Activated B cell treated with CpG ODN at 0.5 μM for 24 hours (primary cell): ENCODE data around the gene MYPN. TPM values are rescaled to one million over a fixed set of nuclear protein-coding genes. Genes with fewer than 3 reads are reported as not detected.
"Not testable (repeated sequence)": the region's sequence is repeated elsewhere in the genome, so short reads cannot be mapped to it uniquely, and the experiment has no call there.

Experiments used
- ATAC-seq: fragments of 200-7000 bp; cut with Tn5 transposase; one replicate; pipeline ENCODE4 v1.10.0; 2021; ENCODE audit warnings: low read depth, mild to moderate bottlenecking, moderate library complexity
- CTCF ChIA-PET: fragments of 350-600 bp; sonication (Branson Sonifier 250); formaldehyde crosslinking; loops from one replicate; lab custom pipeline; 2021; ENCODE audit warnings: antibody characterized with exemption; lab: Charles Lee
- POLR2A ChIA-PET: fragments of 350-600 bp; sonication (Branson Sonifier 250); formaldehyde crosslinking; loops from one replicate; lab custom pipeline; 2021; ENCODE audit warnings: antibody characterized with exemption; lab: Charles Lee
- DNase-seq: peaks from one replicate; pipeline ENCODE4 v3.0.0; 2022
- H3K27ac Mint-ChIP-seq: one replicate; pipeline ENCODE4 v1.8.0; 2020; ENCODE audit warnings: mixed read lengths
- H3K27me3 Mint-ChIP-seq: one replicate; pipeline ENCODE4 v1.8.0; 2021; ENCODE audit warnings: mixed read lengths
- H3K36me3 Mint-ChIP-seq: one replicate; pipeline ENCODE4 v1.8.0; 2021; ENCODE audit warnings: low read depth, mixed read lengths
- H3K4me1 Mint-ChIP-seq: one replicate; pipeline ENCODE4 v1.8.0; 2021; ENCODE audit warnings: mixed read lengths
- H3K4me3 Mint-ChIP-seq: one replicate; pipeline ENCODE4 v1.8.0; 2020; ENCODE audit warnings: mild to moderate bottlenecking, mixed read lengths
- H3K9me3 Mint-ChIP-seq: one replicate; pipeline ENCODE4 v1.8.0; 2020; ENCODE audit warnings: mixed read lengths
- intact Hi-C: fragments of 100-400 bp; cut with micrococcal nuclease; formaldehyde crosslinking; loops from one replicate; pipeline ENCODE4 v1.15.1; 2024
- total RNA-seq: library from RNA; stranded (reverse); gene quantifications from 2 replicates; pipeline ENCODE4 v1.2.3, GENCODE V29; 2022
- TF ChIP-seq, protein P1 (sequence below): fragments of 200-600 bp; IDR thresholded peaks from one replicate; pipeline ENCODE4 v1.8.0; 2022; ENCODE audit warnings: antibody characterized with exemption, mild to moderate bottlenecking

MYPN gene
- total RNA-seq, 1 donor from 2014 or later = not detected

- peaks cover 44% of the 10 kb centered on the region for H3K4me1 Mint-ChIP-seq
- ChIA-PET POLR2A (interaction anchor here (0.7 to 1.3 kb wide), 5 partner anchors 8 to 258 kb away, joined by 3 to 12 read pairs (median 4); partner anchors contain the start of gene HNRNPH3), CTCF (no interaction called here)
- no peak for DNase-seq
- H3K9me3 Mint-ChIP-seq = no peaks in the 10 kb centered on the region
- H3K27ac Mint-ChIP-seq = peak overlapping the region; percentile 97
- intact Hi-C loops = loop anchor here (1.0 to 5.0 kb wide), 9 partner anchors 25 to 883 kb away; partner anchors contain the start of genes DDX21, DDX50, HNRNPH3 and PBLD
- H3K4me3 Mint-ChIP-seq = peak overlapping the region; percentile 97
- ATAC-seq = no peak
- H3K36me3 Mint-ChIP-seq = peaks cover 34% of the 10 kb centered on the region
- TF ChIP-seq, protein P1, sequence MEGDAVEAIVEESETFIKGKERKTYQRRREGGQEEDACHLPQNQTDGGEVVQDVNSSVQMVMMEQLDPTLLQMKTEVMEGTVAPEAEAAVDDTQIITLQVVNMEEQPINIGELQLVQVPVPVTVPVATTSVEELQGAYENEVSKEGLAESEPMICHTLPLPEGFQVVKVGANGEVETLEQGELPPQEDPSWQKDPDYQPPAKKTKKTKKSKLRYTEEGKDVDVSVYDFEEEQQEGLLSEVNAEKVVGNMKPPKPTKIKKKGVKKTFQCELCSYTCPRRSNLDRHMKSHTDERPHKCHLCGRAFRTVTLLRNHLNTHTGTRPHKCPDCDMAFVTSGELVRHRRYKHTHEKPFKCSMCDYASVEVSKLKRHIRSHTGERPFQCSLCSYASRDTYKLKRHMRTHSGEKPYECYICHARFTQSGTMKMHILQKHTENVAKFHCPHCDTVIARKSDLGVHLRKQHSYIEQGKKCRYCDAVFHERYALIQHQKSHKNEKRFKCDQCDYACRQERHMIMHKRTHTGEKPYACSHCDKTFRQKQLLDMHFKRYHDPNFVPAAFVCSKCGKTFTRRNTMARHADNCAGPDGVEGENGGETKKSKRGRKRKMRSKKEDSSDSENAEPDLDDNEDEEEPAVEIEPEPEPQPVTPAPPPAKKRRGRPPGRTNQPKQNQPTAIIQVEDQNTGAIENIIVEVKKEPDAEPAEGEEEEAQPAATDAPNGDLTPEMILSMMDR = no peak
- no peaks in the 10 kb centered on the region for H3K27me3 Mint-ChIP-seq
Observed at GRCh38 chr10:68074031-68074774, 35.1 kb upstream of the MYPN start.

DNA sequence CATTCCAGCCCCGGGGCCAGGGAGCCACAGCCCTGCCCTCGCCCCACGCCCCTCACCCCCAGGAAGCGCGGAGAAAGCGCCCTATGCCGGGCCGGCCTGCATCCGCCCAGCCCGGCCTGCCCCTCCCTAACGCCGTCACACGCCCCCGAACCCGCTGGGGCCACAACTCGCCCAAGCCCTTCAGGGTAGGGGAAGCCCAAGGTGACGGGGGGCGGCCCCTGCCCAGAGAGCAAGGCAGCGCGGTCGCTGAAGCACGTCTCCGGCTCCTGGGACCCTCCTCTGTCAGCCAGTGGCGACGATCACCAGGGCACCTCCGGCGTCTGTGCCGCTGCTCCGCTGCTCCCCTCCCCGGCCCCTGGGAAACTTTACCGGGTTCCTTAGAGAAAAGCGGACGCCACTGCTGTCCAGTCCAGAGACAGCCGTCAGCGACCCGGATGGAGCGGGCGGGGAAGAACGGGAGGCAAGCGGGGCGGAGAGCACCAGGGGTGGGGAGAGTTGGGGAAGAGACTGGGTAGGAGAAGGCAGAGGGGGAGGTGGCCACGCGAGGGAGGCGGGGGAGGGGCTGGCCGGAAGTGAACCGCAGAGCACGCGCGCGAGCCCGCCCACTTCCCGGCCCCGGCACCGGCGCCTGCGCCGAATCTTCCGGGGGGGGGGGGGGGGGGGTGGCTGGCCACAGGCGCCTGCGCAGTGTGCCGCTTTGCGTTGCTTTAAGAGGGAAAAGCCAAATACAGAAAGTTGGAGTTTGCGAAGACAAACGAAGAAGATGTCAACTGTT lies 34.3 kb upstream of the MYPN start, which contains the start of gene HERC4:
HERC4 (minus strand) TSS at position 509 of the 775 bp plus-strand sequence. CDS start 2,175 bp downstream, outside the sequence.
- intact Hi-C loops = loop anchor here (1.0 to 5.0 kb wide), 14 partner anchors 26 to 882 kb away; partner anchors contain the start of genes CCAR1, DDX21, DDX50 and HNRNPH3
- Mint-ChIP-seq H3K9me3 (no peaks in the 10 kb centered on the region), H3K4me1 (peaks cover 39% of the 10 kb centered on the region), H3K36me3 (peaks cover 28% of the 10 kb centered on the region), H3K27me3 (no peaks in the 10 kb centered on the region), H3K27ac (peak within 1 kb of the TSS; percentile 97), H3K4me3 (peak within 1 kb of the TSS; percentile 97)
- ATAC-seq (peak; percentile 92), DNase-seq (peak; percentile 91)
- TF ChIP-seq, protein P1 = no peak
- CTCF ChIA-PET = no interaction called here
- POLR2A ChIA-PET = interaction anchor here (0.6 to 1.3 kb wide), 14 partner anchors 9 to 646 kb away, joined by 3 to 17 read pairs (median 6); partner anchors contain the start of genes CCAR1 and HNRNPH3

DNA sequence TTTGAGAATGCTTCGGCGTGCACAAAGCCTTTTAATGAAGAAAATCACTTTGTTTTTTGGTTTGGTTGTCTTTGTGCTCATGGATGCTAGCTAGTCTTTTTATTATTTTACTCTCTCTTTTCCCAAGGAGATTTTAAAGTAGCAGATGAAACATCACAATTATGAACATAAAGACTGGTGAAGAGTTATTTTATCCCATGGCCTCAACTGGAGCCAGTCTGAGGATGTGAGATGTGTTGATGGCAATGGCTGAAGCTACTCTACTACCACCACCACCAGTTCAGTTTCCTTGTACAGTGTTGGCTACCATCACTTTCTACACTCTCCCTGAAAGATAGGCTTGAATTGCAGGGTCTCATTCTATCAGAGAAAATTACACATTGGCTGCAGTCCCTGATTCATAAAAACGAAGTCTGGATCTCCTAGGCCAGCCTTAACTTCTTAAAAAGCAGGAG lies 33.7 kb upstream of the MYPN start:
- Mint-ChIP-seq H3K27me3 (no peaks in the 10 kb centered on the region), H3K4me3 (peak overlapping the region; percentile 97), H3K4me1 (peaks cover 38% of the 10 kb centered on the region), H3K9me3 (no peaks in the 10 kb centered on the region), H3K27ac (peak overlapping the region; percentile 97), H3K36me3 (peaks cover 27% of the 10 kb centered on the region)
- intact Hi-C loops = loop anchor here (1.0 to 5.0 kb wide), 10 partner anchors 27 to 881 kb away; partner anchors contain the start of genes CCAR1, DDX21, DDX50 and RUFY2
- CTCF ChIA-PET = no interaction called here
- POLR2A ChIA-PET = interaction anchor here (0.5 to 1.2 kb wide), 10 partner anchors 9 to 646 kb away, joined by 3 to 17 read pairs (median 6); partner anchors contain the start of genes CCAR1 and HNRNPH3
- no peak for ATAC-seq
- DNase-seq = no peak
- TF ChIP-seq, protein P1 = no peak

- ATAC-seq, H3K27me3 Mint-ChIP-seq, H3K27ac Mint-ChIP-seq, H3K9me3 Mint-ChIP-seq, DNase-seq, H3K4me3 Mint-ChIP-seq, CTCF ChIA-PET: not testable (repeated sequence)
- H3K36me3 Mint-ChIP-seq = peaks cover 22% of the 10 kb centered on the region
- H3K4me1 Mint-ChIP-seq = peaks cover 33% of the 10 kb centered on the region
- intact Hi-C loops = loop anchor here (5.0 kb wide), 1 partner anchor 81 kb away; no protein-coding TSS in a partner anchor
- POLR2A ChIA-PET = interaction anchor here (0.5 to 1.2 kb wide), 6 partner anchors 8 to 256 kb away, joined by 3 to 12 read pairs (median 7); partner anchors contain the start of gene HNRNPH3
Observed at GRCh38 chr10:68076081-68076480, 33.2 kb upstream of the MYPN start.

DNA sequence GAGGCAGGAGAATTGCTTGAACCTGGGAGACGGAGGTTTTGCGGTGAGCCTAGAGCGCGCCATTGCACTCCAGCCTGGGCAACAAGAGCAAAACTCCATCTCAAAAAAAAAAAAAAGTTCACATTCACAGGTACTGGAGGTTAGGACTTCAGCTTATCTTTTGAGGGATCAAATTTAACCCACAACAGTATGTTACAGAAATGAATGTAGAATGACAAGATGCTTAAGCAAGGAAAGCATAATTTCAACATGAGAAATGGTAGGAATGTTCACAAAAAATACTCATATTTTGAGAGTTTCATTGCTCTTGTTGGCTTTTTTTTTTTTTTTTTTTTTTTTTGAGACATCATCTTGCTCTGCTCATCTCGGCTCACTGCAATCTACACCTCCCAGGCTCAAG lies 32.3 kb upstream of the MYPN start:
- H3K27ac Mint-ChIP-seq = no peak overlapping the region
- TF ChIP-seq, protein P1 = no peak
- POLR2A ChIA-PET = no interaction called here
- intact Hi-C loops = loop anchor here (5.0 kb wide), 1 partner anchor 80 kb away; no protein-coding TSS in a partner anchor
- ATAC-seq (no peak), DNase-seq (no peak)
- no peak overlapping the region for H3K4me3 Mint-ChIP-seq
- H3K9me3 Mint-ChIP-seq = no peaks in the 10 kb centered on the region
- H3K27me3 Mint-ChIP-seq = no peaks in the 10 kb centered on the region
- H3K4me1 Mint-ChIP-seq = peaks cover 24% of the 10 kb centered on the region
- CTCF ChIA-PET = no interaction called here
- H3K36me3 Mint-ChIP-seq = peaks cover 13% of the 10 kb centered on the region
